HG03457 (cell line): ENCODE measurements around the gene PDLIM7.
"Not testable (repeated sequence)": the region's sequence is repeated elsewhere in the genome, so short reads cannot be mapped to it uniquely, and the experiment has no call there.

ENCODE experiments used
- ATAC-seq: cut with Tn5 transposase; IDR thresholded peaks from one replicate; pipeline ENCODE4 v1.9.1; 2021; ENCODE audit warnings: moderate number of reproducible peaks; ENCODE audit not compliant: unreplicated experiment

Gene PDLIM7

DNA sequence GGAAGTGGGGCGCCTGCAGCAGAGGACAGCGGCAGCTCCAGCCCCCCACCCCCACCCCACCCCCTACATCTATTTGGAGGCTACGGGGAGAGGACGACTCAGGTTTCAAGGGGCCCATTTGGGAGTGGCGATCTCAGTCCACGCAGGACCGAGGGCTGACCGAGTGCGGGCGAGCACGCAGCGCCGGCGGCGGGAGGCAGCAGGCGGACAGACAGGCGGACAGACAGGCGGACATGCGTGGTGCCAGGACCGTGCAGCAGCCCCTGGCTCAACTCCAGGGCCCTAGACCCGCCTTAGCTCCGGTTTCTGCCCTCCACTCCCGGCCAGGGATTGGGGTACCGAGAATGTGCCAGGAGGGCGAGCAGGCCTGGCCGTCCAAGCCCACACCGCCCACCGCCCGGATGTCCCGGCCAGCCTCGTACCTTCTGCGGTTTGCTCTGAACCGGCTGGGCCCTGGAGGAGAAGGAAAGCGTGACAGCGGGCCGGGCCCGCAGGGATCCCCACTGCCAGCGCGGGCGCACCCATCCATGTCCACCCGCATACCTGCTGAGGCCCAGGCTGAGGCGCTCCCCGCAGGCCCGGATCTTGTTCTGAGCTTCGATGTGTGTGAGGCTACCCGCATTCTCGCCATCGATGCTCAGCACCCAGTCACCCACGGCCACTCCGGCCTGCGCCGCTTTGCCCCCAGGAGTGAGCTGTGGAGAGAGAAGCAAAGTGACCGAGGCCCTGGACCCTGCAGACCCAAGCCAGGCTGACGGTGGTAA lies 5.2 kb downstream of the PDLIM7 start:
- no peak for ATAC-seq

DNA sequence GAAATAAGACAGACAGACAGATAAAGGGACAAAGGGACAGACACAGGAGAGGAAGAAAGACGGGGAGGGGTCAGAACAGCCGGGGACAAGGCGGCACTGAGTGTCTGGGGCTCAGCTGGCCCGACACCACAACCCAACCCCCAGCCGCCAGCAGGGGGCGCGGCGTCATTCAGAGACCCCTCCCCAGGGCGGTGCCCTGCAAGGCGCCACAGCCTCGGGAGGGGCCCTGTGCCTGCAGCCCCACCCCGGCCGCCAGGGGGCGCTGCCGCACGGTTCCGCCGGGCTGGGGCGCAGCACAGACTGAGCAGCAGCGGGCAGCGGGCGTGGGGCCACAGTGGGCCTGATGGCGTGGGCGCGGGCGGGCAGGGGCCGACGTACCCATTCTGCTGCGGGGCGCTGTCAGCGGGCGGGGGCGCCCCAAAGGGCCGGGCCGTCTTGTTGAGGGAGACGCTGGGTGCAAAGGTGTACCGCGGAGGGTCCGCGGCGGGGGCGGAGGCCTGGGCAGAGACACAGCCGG lies 5.9 kb downstream of the PDLIM7 start:
- no peak for ATAC-seq

DNA sequence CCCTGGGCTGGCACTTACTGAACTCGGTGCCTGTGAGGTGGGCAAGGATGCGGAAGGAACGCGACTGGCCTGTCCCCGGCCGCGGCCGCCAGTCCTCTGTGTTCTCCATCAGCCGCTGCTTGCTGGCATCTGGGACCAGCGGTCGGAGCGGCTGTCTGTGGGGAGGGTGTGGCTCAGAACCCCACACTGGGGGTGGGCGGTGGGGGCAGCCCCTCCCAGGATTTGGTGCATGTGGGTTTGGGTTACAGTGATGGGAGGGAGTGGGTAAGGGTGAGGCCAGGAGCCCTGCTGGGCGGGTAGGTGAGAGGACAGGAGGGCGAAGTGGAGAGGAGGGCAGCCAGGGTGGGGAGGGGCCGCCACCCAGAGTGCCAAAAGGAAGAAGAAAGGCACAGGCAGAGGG lies 6.4 kb downstream of the PDLIM7 start:
- no peak for ATAC-seq

DNA sequence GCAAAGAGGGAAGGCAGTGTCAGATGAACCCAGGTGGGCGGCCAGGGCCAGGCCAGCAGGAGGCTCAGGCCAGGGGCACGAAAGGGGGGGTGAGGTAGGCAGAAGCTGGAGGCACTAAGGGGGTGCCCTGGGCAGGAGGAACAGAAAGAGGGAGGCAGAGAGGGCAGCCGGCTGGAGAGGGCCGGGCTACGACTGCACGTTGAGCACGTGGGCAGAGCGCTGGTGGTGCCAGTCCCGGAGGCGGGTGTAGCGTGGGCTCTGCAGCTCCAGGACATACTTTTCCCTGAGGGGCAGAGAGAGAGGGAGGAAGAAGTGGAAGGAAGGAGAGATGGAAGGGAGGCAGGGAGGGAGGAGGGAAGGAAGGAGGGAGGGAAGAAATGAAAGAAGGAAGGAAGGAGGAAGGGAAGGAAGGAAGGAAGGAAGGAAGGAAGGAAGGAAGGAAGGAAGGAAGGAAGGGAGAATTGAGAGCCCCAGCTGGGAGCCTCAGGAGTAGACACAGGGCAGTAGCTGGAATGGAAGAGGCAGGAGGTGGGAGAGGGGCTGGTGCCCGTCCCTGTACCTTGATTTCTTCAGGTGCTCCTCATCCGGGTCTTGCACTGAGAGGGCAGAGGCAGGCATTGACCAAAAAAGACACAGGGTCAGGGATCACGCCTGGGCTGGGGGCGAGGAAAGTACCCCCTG lies 7.0 kb downstream of the PDLIM7 start:
- ATAC-seq = no peak

DNA sequence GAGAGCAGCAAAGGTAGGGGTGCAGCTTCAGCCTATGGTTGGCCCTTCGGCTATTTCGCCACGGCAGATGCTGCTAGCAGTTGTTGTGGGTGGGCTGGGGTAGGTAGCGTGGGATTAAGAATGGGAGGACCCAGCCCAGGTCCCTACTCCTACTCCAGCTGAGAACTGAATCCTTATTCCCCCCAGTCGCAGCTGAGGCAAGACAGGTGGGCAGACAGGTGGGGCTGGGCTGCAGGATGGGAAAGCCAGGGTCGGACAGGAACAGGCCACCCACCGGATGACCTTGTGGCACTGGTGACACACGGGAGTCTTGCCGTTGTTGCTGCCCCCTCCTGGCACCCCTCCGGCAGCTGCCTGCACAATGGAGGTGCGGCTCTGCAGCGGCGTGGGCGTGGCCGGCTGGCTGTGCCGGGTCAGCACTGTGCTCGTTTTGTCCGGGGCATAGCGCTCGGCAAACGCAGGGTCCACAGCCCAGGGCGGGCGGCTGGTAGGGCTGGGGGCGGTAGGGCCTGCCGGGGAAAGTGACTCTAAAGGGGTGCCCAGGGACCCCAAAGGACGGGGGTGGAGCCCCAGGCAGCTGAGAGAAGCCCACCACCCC lies 8.2 kb downstream of the PDLIM7 start:
- no peak for ATAC-seq

DNA sequence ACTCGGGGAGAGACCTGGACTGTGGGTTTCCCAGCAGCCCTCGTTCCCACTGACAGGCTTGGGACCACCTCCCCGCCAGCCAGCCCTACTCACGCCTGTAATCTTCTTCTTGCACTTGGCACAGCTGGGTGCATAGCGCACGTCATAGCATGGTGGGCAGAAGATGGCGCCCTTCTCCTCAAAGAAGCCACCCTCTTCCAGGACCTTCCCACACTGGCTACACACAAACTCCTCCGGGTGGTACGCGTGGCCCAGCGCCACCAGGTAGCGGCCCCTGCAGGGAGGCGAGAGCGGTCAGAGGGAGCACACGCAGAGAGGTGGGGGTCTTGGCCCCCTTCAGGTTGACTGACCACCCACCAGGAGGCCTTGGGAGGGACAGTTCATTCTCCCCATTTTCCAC lies 9.4 kb downstream of the PDLIM7 start:
- no peak for ATAC-seq

DNA sequence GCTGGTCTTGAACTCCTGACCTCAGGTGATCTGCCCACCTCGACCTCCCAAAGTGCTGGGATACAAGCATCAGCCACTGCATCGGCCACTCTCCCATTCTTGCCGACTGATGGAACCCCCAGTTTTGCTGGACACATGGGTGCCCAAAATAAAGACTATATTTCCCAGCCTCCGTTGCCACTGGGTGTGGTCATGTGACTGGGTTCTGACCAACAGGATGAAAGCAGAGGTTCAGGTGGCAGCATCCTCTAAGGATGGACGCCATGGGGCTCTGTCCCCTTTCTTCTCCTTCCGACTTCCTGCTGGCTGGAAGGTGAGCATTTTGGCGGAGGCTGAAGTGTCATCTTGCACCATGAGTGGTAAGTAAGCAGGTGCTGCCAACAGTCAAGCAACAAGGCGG lies 10.3 kb downstream of the PDLIM7 start:
- ATAC-seq = no peak

DNA sequence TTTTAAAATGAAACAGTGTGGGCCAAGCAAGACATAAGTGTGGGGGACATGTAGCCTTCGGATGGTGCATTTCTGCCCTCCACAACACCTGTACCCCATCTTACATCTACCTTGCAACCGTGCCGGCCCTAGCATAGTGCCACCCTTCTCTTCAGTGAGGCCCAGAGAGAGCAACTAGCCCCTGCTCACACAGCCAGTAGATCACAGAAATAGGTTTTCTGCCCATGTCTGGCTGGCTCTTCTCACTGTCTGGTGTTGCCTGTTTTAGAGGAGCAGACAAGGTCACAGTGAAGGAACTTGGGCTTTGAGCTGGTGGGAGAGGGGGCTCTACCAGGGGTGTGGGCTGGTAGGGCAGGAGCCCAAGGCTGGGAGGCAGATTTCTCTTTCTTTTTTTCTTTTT lies 11.1 kb downstream of the PDLIM7 start:
- ATAC-seq = no peak

DNA sequence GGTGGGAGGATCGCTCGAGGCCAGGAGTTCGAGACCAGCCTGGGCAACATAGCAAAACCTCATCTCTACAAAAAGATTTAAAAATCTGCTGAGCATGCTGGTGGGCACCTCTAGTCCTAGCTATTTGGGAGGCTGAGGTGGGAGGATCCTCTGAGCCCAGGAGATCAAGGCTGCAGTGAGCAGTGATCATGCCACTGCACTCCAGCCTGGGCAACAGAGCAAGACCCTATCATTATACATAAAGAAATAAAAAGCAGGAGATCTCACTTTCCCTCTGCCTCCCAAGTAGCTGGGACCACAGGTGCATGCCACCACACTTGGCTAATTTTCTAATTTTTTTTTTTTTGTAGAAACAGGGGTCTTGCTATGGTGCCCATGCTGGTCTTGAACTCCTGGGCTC lies 11.7 kb downstream of the PDLIM7 start:
- ATAC-seq = not testable (repeated sequence)

DNA sequence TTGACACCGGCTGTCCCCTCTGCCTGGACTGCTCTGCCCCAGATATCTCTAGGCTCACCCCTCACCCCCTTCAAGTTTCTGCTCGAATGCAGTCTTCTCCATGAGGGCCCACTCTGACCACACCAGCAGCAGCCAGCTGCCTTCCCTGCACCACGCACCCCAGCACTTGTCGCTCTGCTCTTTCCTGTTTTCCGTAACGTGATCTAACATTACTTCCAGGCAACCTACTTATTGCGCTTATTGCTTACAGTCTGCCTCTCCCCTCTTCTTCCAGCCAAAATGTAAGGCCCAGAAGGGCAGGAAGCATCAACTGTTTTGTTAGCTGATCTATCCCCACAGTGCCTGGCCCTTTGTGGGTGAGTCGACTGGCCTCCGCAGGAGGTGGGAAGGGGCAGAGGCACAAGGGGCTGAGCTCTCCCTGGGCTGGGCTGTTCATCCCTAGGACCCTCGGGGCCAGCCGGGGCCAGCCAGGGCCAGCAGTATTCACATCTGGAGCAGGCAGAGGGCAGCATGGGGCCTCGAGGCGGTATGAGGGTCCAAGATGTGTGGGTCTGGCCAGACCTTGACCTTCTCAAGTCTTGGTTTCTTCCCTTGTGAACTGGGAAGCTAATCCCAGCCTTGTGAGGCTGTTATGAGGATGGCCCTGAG lies 12.4 kb downstream of the PDLIM7 start:
- no peak for ATAC-seq

DNA sequence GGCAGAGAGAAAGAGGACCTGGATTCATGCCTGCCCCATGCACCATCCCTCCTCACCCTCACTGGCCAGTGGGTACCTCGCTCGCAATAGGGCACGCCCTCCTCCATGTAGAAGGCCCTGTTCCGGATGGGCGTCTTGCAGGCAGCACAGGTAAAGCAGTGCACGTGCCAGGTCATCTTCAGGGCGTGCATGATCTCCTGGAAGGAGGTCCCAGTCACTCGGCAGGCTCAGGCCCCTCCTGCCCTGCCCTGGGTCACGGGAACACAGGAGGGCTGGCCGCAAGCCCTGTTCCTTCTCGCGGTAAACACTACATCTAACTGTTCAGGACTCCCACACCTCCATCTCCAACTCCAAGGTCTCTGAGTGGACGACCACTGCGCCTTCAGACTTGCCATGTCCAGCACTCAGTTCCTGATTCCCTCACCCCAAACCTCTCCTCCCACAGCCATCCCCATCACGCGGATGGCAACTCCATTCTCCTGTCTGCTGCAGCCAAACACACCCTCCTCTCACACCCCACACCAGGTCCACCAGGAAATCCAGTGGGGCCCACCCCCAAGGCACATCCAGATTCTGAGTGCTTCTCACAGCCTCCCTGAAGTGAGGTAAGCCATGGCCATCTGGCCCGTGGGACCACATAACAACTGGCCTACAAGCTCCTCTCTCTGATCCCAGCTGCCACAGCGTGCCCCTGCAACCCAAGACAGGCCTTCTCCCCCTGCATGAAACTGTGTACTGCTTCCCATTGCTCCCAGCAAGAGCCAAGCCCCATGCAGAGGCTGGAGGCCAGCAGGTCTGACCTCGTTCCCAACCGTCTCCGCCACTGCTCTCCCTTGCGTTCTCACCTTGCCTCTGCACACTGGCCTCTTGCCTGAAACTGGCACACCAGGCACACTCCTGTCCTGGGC lies 13.2 kb downstream of the PDLIM7 start:
- ATAC-seq = no peak

DNA sequence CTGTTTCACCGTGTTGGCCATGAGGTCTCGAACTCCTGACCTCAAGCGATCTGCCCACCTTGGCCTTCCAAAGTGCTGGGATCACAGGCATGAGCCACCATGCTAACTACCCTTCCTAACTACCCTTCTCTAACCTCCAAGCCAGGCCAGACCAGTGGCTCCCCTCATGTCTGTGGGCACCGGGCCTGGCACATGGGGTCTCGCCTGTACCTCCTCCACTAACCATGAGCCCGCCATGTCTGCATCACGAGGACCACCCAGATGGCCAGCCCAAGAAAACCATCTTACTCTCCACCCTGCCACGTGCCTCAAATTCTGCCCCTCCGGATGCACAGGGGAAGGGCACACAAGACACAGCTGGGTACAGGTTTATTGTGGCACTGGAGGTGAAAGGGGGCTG lies 14.4 kb downstream of the PDLIM7 start:
- ATAC-seq = no peak

DNA sequence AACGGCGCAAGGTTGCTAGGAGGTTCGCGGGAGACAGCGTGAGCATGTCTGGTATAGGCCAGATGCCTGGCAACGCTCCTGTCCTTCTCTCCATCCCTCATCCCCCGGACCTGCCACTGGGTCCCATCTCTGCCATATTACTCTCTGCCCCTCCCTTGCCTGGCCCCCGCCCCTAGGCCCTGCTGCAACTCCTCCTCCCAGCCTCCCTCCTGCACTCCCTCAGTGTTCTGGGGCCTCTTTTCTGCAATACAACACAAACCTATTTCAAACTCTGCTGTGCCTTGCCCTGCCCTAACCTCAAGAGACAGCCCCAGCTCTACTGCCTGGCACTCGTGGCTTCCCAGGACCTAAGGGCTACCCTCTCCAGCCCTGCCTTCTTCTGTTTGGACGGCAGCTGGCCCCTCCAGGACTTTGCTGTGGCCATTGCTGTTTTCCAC lies 15.0 kb downstream of the PDLIM7 start:
- ATAC-seq = no peak

DNA sequence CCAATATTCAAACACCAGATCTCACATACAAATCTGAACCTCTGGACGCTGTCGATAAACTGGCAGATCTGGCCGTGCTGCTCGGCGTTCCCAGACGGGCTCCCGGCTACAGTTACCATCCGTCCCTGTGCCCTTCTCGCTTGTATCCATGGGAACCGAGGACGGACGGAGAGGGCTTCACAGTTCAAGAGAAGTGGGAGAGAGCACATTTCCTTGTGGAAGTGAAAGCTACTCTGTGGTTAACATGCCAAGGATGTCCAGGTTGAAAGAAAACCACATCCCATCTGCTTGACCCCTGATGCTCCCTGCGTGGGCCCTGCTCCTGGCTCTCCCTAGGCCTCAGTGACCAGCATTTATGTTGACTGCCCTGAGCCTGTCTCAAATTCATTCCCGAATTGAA lies 17.6 kb downstream of the PDLIM7 start:
- no peak for ATAC-seq

DNA sequence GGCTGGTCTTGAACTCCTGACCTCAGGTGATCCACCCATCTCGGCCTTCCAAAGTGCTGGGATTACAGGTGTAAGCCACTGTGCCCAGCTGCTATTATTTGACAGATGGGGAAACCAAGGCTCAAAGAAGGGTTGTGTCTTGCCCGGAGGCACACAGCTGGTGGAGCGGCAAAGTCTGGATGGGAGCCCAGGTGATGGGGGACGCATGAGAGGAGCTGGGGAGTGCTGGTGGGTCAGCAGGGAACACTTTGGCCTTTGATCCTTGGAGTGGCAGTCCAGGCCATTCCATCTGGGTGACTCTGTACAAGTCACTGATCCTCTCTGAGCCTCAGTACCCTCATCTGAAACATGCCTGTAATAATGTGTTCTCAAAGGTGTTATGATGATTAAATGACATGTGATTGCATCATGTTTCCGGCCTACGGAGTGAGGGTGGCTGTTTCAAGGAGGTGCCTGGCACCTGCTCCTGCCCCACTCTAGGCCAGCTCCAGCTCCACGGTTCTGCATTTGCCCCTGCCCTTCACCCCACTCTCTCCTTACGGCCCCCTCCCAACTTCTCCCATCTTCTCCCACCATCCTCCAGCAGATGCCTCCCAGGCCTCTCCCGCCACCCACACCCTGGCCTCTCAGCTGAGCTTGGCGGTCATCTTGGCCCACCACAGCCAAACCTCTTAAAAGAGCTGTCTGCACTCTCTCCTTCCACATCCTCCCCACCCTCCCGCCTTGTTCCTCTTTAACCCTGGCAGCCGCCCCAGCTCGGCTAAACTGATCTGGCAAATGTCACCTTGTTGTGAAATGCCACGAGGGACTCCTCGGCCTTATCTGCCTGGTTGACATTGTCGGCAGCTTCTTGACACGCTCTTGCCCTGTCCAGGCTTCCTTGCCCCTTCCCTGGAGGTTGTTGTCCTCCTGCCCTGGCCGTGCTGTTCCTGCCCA lies 18.4 kb downstream of the PDLIM7 start:
- ATAC-seq = no peak

DNA sequence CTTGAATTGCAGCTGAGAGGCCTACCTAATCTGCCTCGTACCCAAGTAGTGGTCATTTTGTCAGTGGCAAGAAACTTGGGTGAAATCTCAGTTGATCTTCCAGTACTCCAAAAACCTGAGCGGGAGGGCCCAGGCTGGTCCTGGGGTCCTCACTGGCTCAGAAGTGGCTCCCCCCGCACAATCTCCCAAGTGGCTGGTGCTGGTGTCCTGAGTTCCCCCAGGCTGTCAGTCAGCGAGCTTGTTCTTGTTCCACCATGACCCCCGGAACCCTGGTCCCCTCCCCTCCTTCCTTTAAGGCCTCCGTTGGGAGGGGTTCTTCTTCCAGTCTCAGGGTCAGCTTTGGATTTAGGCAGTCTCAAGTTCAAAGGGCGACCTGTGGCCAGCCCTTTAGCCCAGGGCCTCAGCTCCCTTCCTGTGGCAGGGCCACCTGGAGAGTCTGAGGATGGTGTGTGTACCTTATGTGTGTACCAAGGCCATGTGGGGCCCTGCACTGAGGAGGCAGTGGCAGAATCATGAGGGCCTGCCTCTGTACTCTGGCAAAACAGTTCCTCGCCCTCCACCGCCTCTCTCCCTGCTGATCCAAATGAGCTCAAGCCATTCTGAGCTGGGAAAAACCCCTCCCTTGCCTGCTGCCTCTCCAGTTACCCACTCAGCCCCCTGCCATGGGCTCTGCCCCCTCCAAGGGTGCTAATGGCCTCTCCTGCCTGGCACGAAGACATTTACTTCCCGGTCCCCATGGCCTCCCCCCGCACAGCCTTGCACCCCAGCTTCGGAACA lies 19.5 kb downstream of the PDLIM7 start:
- ATAC-seq = no peak

DNA sequence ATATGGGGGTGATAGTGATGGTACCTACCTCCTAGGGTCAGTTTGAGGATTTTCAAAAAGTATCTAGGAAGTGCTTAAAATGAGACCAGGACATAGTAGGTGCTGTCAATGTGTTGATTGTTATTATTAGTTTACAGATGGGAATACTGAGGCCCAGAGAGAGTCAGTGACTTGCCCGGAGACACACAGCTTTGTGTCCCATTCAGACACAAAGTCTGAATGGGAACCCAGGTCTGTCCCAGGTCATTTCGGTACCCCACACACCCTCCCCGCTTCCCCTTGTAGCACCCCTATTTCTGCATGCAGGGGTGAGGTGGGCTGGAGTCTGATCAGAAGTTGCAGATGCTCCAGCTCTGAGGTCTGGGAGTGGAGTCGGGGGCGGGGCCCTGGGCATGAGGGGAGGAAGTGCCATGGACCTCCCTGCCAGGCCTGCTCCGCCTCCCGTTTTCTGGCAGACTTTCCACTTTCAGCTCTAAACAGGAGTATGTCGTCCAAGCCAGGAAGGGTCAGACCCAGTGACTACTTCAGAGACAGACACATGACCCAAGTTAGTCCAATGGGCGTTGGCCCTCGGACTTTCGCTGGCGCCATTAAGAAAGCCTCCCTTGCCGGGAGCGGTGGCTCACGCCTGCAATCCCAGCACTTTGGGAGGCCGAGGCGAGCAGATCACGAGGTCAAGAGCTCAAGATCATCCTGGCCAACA lies 20.7 kb downstream of the PDLIM7 start:
- no peak for ATAC-seq
